HG03039 (cell line): ENCODE measurements around the gene KCTD17.

Experiments used
- ATAC-seq: cut with Tn5 transposase; IDR thresholded peaks from one replicate; pipeline ENCODE4 v1.9.1; 2021; ENCODE audit warnings: mild to moderate bottlenecking, moderate library complexity; ENCODE audit not compliant: unreplicated experiment

KCTD17 gene

DNA sequence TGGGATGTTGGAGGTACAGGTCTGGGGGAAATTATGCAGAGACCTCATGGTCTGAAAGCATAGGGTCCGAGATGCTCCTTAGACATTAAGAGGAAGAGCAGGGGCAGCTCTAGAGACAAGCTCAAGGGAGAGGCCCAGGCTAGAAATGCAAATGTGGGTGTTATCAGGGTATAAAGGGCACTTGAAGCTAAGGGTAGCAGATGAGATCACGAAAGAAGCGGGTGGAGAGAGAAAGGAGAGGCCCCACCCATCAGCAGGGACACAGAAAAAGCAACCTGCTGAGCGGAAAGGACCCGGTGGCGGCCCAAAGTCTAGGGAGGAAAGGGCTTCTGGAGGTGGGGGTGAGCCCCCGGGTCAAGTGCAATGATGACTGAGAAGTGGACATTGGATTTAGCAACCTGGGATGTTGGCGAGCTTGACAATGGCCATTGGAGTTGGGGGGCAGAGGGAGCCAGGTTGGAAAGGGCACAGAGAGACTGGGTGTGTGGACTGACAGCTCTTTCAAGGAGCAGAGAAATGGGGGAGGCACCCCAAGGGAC lies 49.1 kb downstream of the KCTD17 start:
- ATAC-seq = no peak

DNA sequence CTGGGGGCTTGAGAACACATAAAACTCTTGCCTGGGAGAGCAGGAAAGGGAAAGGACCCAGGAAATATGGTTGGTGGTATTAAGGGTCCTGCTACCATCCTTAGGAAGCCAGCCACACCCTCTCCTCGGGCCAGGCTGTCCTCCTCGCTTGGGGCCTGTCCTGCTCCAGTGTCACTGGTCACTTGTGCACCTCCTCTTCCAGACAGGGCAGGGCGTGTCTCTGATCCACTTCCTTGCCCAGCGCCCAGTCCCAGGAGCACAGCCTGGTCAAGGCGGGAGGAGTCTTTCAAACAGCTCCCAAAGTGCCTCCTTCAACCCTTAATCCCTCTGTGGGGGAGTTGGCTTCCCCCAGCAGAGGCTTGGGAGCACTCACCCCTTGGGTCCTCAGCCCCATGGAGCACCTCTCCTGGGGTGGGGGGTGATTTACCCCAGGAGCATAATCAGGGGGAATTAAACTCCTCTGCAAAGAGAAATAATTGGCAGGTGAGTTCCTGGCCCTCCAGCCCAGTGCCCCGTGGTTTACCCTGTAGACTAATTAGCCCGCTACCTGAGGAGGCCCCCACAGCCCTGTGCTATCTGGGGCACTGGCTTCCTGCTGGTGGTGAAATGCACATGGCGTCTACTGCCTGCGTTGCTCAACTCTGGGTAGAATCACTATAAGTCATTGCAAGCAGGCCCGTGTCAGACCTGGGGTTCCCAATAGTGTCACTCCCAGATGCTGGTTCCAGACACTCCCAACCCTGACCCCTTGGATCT lies 49.9 kb downstream of the KCTD17 start:
- ATAC-seq = no peak

DNA sequence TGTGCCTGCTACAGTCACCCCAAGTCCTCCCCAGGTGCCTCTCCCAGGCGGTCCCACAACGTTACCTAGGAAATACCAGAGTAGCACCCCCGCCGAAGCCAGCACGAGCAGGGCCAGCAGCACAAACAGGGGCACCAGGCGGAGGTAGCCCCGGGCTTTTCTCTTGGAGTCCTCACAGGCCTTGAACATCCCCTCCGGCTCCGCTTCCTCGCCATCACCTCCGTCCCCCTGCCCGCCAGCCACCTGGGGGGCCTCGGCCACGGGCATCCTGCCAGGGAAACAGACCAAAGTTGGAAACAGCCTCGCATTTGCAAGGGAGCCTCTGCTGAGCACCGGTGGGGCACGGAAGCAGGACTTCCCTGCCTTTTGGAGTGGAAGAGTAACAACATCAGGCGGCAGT lies 51.6 kb downstream of the KCTD17 start:
- no peak for ATAC-seq

DNA sequence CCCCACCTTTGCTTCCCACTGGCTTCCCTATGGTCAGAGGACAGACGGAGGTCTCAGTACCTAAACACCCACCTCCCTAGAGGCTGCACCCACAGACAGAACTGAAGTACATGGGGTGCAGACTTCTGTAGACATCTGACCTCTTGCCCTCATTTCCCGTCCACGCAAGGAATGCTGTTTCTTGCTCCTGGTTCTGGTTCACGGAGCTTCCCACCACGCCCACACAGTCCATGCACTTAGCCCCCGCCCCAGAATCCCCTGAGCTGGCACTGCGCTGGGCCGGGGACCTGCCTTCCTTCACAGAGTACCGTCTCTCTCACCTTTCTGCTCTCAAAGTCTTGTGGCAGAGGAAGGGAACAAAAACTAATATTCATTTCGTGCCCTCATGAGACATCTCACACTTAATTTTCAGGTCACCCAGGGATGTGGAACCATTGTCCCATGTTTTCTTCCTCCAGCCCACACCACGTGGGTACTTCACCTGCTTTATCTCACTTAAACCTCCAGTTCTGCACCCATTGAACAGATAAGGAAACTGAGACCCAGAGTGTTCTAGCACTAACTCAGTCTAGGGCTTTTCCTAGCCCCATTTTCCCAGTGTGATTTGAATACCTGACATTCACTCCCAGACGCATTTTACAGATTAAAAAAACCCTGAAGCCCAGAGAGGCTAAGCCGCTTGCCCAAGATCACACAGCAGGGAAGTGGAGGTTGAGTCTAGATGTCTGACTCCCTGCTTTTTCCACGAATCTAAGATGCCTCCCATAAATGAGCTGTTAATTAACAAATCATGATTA lies 52.3 kb downstream of the KCTD17 start:
- ATAC-seq = no peak

DNA sequence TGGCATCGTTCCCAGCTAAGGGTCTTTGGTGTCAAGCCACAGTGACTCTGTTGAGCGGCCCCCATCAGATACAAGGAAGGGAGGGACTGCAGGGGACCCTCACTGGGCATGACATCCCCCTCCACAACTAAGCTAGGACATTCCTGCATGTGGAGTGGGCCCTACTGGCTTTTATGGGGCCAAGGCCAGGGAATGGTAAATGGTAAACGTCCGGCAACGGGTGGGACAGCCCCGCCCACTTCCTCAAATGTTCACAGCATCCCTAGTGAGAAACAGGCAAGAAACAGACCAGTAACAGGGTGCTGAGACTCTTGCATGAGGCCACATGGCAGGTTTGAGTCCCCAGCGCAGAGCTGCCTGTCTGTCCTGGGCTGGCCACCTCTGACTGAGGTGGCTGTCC lies 53.6 kb downstream of the KCTD17 start:
- no peak for ATAC-seq

DNA sequence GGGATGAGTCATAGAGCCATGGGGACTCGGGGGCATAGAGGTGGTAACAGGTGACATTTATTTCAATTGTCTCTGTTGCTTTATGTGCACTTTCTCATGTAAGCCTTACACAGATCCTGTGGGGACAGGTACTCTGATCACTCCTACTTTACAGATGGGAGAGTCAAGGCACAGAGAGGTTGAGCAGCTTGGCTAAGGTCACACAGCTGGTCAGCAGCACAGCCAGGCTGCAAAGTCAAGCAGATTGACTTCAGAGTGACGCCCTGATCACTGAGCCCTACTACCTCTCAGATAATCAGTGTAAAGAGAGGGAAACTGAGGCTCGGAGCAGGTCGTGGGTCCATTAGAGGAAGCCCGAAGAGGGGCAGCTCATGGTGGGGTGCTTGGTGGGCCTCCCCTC lies 54.4 kb downstream of the KCTD17 start:
- no peak for ATAC-seq

DNA sequence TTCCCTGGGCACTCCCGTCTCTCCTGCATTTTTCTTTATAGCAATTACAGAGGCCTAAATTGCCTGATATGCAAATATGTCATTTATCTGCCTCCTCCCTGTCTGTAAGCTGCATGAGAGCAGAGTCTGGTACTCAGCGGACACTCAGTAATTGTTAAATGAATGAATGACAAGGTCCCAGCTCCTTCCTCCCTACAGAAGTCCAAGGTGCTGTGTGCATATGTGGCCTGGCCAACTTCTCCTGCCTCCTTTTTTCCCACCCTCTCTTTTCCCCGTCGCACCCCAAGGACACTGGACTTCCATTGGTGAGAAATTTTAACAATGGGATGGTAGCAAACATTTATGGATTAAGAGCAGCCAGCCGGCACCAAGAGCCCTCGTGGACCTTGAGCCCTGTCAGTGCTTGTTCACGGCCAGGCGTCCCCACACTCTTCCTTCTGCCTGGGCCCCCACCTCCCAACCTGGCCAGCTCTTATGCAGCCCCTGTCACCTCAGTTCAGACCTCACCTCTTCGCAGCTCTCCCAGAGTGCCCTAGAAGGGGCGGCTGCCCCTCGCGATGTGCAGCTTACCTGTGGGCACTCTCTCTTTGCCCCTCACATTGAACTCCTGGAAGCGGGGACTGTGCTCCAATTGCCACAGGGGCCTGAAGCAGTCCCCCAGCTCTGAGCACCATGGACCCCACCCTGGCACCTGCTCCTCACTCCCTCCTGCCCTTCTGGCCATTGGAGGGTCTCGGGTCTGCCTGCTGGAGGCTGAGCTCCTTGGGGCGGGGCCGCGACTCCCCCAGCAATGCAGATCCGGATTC lies 56.5 kb downstream of the KCTD17 start:
- ATAC-seq = no peak

DNA sequence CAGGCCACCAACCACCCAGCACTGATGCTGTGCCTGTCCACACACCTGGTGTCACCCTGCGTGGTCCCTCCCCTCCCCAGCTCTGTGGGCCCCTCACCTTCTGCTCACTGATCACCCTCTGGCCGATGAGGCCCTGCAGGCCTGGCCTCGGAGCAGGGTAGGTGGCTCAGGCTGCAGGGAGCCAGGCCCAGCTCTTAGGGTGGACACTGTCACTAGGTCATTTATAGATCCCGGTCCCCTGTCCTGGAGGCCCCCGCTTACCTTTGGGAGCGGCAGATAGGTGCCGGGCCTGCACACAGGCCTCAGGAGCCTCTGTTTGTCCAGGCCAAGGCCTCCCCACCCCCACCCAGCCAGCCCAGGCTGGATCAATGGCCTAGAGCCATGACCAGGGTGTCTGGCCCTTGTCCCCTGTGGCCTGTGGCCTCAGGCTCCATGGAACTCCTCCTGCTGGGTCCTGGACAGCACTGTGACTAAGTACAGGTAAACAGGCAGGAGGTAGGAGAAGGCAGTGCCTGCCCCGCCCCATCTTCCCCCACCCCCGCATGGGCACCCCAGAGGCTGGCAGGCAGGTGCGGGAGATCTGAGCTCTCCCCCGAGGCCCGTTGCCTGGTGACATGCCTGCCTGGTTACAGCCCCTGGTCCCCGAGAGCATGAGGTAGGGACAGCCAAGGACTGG lies 57.8 kb downstream of the KCTD17 start, which contains the start of gene TMPRSS6:
Gene TMPRSS6, minus strand, starts transcription at position 472 of the 676 bp plus-strand sequence. CDS start 6,296 bp downstream, outside the sequence.
- no peak for ATAC-seq

DNA sequence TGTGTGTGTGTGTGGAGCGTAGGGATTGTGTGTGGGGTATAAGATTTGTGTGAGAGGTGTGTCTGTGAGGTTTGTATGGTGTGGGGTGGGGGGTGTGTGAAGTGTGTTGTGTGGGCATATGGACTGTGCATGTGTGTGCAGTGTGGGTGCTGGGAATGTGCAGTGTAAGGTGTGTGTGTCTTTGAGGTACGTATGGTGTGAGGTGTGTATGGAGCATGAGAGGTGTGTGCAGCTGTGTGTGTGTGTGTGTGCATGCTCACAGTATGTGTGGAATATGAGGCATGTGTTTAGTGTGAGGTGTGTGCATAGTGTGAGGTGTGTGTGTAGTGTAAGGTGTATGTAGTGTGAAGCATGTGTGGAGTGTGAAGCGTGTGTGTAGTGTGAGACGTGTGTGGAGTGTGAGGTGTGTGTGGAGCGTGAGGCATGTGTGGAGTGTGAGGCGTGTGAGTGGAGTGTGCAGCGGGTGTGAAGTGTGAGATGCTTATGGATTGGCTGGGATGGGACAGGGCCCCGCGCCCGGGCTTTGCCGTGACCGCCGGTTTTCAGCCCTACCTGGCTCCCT lies 59.7 kb downstream of the KCTD17 start:
- no peak for ATAC-seq

DNA sequence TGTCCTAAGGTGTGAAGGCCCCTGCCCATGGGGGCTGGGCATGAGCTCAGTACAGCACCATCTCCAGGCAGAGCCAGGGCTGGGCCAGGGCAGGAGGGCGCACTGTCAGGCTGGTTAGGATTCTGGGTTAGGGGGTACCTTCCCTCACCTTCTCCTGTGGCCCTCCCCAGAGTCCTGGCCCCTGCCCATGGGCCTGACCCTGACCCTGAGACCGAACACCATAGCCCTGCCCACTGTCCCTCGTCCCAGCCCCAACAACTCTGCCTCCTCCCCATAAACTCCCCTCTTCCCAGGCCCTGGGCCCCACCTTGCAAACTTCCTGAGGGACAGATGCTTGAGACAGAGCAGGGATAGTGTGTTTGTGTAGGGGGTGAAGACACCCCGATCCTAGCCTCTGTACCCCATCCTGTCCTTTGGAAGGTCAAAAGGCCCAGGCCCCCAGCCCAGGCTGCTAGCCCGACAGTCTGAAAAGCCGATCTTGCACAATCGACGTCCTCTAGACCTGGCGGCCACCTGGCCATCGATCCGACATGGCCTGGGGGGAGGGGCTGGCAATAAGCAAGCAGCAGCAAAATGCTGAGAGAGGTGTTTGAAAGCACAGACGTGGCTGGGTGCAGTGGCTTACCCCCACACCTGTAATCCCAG lies 60.7 kb downstream of the KCTD17 start:
- no peak for ATAC-seq
